GM12872 (cell line): Measurements from ENCODE around the gene RNF40.

Experiments
- CTCF ChIP-seq: IDR thresholded peaks from 3 replicates; pipeline ENCODE4 v1.5.1; 2011; ENCODE audit warnings: low read depth, mild to moderate bottlenecking, low read length, moderate library complexity; ENCODE audit not compliant: insufficient read depth

Gene RNF40

DNA sequence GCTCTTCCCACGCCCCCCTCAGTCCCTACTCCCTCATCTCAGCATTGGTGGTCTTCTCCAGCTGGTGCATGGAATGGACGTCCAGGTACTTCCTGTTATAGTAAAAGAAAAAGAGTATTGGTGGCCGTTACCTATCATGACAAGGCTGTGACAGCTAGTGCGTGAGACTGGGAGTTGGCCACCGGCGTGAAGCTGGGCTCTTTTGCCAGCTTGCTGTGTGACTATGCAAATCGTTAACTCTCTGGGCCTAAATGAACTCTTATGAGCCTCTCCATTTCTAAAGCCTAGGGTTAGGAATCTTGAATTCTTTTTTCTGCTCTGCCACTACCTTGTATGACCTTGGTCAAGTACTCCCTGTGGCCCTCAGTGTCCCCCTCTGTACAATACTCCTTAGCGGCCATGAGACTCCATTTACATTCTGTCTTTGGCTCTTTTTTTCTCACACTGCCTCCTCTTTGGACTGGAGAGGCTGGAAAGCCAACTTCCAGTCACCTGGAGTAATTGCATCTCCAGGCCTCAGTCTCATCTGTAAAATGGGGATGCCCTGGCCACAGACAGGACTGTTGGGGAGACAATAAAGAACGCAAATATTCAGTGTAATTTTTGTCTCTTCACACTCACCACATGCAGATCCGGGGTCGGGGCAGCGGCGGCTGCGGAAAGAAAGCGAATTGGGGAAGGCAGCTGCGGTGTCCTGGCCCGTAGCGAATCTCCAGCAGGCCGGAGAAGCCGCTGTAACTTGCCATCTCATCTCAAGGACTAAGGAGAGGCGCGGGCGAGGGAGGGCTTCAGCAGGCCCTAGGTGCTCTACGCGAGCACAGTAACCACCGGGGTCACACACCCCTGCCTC is 1.3 kb upstream of the RNF40 start:
- no peak for TF ChIP-seq CTCF

DNA sequence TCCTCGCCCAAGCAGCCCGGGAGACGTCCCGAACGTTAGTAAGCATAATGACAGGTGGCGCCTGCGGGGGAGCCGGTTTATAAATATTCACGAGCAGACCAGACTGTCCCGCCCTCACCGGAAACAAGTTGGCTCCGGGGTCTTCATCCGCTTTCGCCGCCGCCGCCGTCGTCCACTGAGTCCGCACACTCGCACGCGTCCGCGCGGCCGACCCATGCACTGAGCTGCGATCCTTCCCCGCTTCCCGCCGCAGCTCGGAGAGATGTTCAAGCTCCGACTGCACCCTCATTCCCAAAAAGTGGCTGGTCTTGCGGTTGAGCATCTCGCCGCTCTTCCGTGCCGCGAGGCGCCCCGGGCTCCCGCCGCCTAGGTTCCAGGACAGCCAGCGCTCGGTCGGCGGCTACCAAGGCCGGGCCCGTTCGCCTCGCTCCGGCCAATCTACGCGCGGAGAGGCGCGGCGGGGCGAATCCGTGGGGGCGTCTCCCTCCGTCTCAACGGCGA is 645 bp upstream of the RNF40 start:
- no peak for TF ChIP-seq CTCF

GRCh38 chr16:30762991-30763725 is 1.0 kb downstream of the RNF40 start:
- no peak for TF ChIP-seq CTCF

- no peak for TF ChIP-seq CTCF
These were observed 2.0 kb downstream of the RNF40 start for GRCh38 chr16:30764086-30764485.

DNA sequence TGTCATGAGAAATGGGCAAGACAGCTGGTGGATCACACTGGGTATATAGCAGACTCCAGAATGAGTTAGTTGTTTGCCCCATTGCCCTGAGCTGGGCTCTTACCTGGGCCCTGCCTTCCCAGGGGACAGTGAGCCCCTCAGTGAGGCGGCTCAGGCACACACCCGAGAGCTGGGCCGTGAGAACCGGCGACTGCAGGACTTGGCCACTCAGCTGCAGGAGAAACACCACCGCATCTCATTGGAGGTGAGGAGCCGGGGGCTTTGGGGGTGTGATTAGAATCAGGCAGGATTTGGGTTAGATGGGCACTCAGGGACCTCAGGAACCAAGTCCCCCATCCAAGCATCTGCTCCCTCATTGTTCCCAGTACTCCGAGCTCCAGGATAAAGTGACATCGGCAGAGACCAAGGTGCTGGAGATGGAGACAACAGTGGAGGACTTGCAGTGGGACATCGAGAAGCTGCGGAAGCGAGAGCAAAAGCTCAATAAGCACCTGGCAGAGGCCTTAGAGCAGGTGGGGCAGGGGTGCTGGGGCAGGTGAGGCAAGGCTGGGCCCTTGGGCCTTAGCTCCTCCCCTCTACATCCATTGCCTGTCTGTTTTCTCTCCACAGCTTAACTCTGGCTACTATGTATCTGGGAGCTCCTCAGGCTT is 2.8 kb downstream of the RNF40 start:
- TF ChIP-seq CTCF, result no peak

- TF ChIP-seq CTCF, result no peak
These were observed 4.2 kb downstream of the RNF40 start for GRCh38 chr16:30766206-30766932.
